GM23248 (cell line): Measurements from ENCODE around the gene KLHL6. TPM values are rescaled to one million over a fixed set of nuclear protein-coding genes. Genes with fewer than 3 reads are reported as not detected.

Experiments
- DNase-seq: peaks from one replicate; pipeline ENCODE4 v3.0.0-alpha.2; 2015
- H2AFZ ChIP-seq: fragments of 200-600 bp; sonication (generic); 2 replicates; pipeline ENCODE4 v1.6.1; 2016; ENCODE audit warnings: antibody characterized with exemption
- H3F3A ChIP-seq: fragments of 200-600 bp; sonication (generic); 2 replicates; pipeline ENCODE4 v1.6.1; 2016; ENCODE audit warnings: mild to moderate bottlenecking, antibody characterized with exemption, mixed run types; ENCODE audit not compliant: insufficient read depth
- H3K27ac ChIP-seq: fragments of 200-600 bp; sonication (generic); 2 replicates; pipeline ENCODE4 v1.5.1; 2016; ENCODE audit warnings: mild to moderate bottlenecking
- H3K27me3 ChIP-seq: fragments of 200-600 bp; sonication (generic); replicated peaks from 2 replicates; pipeline ENCODE4 v1.6.1; 2016; ENCODE audit warnings: mild to moderate bottlenecking; ENCODE audit not compliant: insufficient read depth
- H3K36me3 ChIP-seq: fragments of 200-600 bp; sonication (generic); 2 replicates; pipeline ENCODE4 v1.6.1; 2016; ENCODE audit warnings: low read depth, mild to moderate bottlenecking
- H3K4me1 ChIP-seq: fragments of 200-600 bp; sonication (generic); 2 replicates; pipeline ENCODE4 v1.6.1; 2016; ENCODE audit warnings: mild to moderate bottlenecking; ENCODE audit not compliant: insufficient read depth
- H3K4me2 ChIP-seq: fragments of 200-600 bp; sonication (generic); one replicate; pipeline ENCODE4 v1.6.1; 2016; ENCODE audit warnings: mild to moderate bottlenecking; ENCODE audit not compliant: unreplicated experiment
- H3K4me3 ChIP-seq: fragments of 200-600 bp; sonication (generic); 2 replicates; pipeline ENCODE4 v1.5.1; 2016; ENCODE audit warnings: mild to moderate bottlenecking
- H3K79me2 ChIP-seq: fragments of 200-600 bp; sonication (generic); 2 replicates; pipeline ENCODE4 v1.6.1; 2016; ENCODE audit warnings: mild to moderate bottlenecking; ENCODE audit not compliant: insufficient read depth
- H3K9ac ChIP-seq: fragments of 200-600 bp; sonication (generic); 2 replicates; pipeline ENCODE4 v1.6.1; 2016; ENCODE audit warnings: mild to moderate bottlenecking
- H3K9me2 ChIP-seq: fragments of 200-600 bp; sonication (generic); 2 replicates; pipeline ENCODE4 v1.6.1; 2016; ENCODE audit warnings: mixed run types, mild to moderate bottlenecking, moderate library complexity; ENCODE audit not compliant: insufficient read depth
- H3K9me3 ChIP-seq: fragments of 200-600 bp; sonication (generic); one replicate; pipeline ENCODE4 v1.6.1; 2017; ENCODE audit warnings: low read depth
- H4K20me1 ChIP-seq: fragments of 200-600 bp; sonication (generic); 2 replicates; pipeline ENCODE4 v1.6.0; 2016; ENCODE audit not compliant: insufficient read depth
- EZH2 ChIP-seq: fragments of 200-600 bp; sonication (generic); IDR thresholded peaks from 2 replicates; pipeline ENCODE4 v1.6.1; 2018; ENCODE audit warnings: antibody characterized with exemption, mild to moderate bottlenecking; ENCODE audit not compliant: insufficient read depth, poor library complexity, severe bottlenecking
- EZH2phosphoT487 ChIP-seq: fragments of 200-600 bp; sonication (generic); IDR thresholded peaks from 2 replicates; pipeline ENCODE4 v1.6.1; 2018; ENCODE audit warnings: antibody characterized with exemption, moderate library complexity, mild to moderate bottlenecking, low read depth; ENCODE audit not compliant: insufficient read depth
- WGBS, 2 experiments: methylation state at CpG; one replicate each; pipeline ENCODE4 v1.1.6; 2015 to 2017; ENCODE audit warnings: low lambda C conversion rate in 2 of 2, low coverage in 1 of 2; ENCODE audit errors: missing lambda C conversion rate in 2 of 2; 5-methylcytosine and 5-hydroxymethylcytosine counted together
- in situ Hi-C: fragments of 300-500 bp; cut with MboI; formaldehyde crosslinking; loops from 2 replicates; pipeline ENCODE4 v1.15.0; 2020
- polyA plus RNA-seq: library from polyadenylated mRNA; unstranded; fragments of >200 nt; fragmentation: Nextera tagmentation; extraction: Ambion mirVana; gene quantifications from 2 replicates; pipeline ENCODE4 v1.2.1, GENCODE V29; 2016
- total RNA-seq: library from RNA; depleted of rRNA; stranded (reverse); fragments of >200 nt; shearing (Covaris generic); gene quantifications from 2 replicates; pipeline ENCODE4 v1.2.3, GENCODE V29; 2014

KLHL6 gene
- total and polyA plus RNA-seq, 2 experiments from 2014 or later = not detected

DNA sequence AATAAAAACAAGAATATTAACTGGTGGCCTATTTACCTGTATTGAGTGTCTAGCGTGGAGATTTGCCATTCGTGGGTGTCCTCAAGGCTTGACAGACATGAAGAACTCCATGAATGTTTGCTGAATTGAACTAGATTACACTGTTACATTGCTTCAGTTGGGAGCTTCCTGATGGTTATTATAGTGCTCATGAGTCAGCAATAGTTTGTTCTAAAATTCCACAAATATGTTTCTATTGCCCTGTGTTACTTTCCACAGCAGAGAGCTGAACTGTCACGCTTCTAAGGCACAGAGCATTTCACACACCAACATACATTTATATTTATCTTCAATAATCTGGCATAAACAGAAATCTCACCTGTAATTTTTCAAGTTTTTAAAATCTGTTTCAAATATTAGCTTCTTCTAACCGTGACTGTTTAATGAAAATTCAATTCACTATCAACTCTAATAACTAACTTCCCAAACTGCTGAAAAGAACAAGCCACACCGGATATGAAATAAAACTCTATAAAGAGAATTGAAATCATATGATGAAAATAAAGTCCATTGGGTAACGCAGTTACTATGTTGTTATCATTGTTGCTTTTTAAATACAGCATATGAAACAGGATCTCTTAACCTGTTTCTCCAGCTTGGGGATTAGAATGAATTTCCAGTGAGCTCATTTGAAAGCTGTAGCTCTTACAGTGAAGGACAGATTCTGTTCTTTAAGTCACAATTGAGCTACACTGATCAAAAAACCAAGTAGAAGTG, 65.9 kb downstream of the KLHL6 start:
- H3K79me2 ChIP-seq = no peaks in the 10 kb centered on the region
- no peaks in the 10 kb centered on the region for H4K20me1 ChIP-seq
- WGBS, 2 experiments = 47 to 49% methylated on average over 6 of the region's 6 CpGs
- no peak overlapping the region; the same call in 1 of the 2 replicates for H2AFZ ChIP-seq
- no peaks in the 10 kb centered on the region for H3F3A ChIP-seq
- TF ChIP-seq EZH2 (no peak), EZH2phosphoT487 (no peak)
- H3K27me3 ChIP-seq = no peaks in the 10 kb centered on the region
- H3K27ac ChIP-seq = no peak overlapping the region
- in situ Hi-C loops = no loop called here
- no peaks in the 10 kb centered on the region for H3K9me2 ChIP-seq
- peak; percentile 59 for DNase-seq
- no peak overlapping the region for H3K9ac ChIP-seq
- no peaks in the 10 kb centered on the region for H3K36me3 ChIP-seq
- peaks cover 3% of the 10 kb centered on the region; the same call in 1 of the 2 replicates for H3K4me1 ChIP-seq
- no peak overlapping the region for H3K4me2 ChIP-seq
- no peaks in the 10 kb centered on the region for H3K9me3 ChIP-seq
- no peak overlapping the region for H3K4me3 ChIP-seq

DNA sequence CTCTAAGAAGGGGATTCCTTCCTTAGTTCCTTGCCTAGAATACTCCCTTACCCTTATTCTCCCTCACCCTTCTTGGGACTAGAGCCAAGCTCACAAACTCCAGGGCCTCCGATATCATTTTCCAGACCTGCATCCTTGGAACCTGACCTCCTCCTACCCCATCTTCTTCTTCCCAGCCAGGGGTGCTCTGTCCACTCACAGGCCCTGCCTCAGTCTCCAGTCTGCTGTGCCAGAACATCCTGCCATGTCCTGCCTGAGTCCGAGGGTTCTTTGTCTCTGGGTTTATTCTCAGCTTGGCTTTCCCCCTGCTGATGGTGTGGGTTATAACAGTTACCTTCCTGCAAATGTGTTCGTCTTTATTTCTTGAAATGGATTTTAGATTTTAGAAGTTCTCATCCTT, 67.2 kb downstream of the KLHL6 start:
- Histone ChIP-seq H3K36me3 (no peaks in the 10 kb centered on the region), H3K4me3 (no peak overlapping the region), H3K4me2 (no peak overlapping the region), H2AFZ (no peak overlapping the region), H3K27me3 (no peaks in the 10 kb centered on the region), H3K79me2 (no peaks in the 10 kb centered on the region), H3F3A (peaks cover 12% of the 10 kb centered on the region), H3K9me2 (no peaks in the 10 kb centered on the region), H3K27ac (no peak overlapping the region), H4K20me1 (no peaks in the 10 kb centered on the region), H3K9me3 (no peaks in the 10 kb centered on the region), H3K9ac (no peak overlapping the region), H3K4me1 (peaks cover 11% of the 10 kb centered on the region; the same call in 1 of the 2 replicates)
- 66 to 71% methylated on average over 3 of the region's 3 CpGs for WGBS, 2 experiments
- DNase-seq = no peak
- in situ Hi-C loops = no loop called here
- TF ChIP-seq EZH2 = no peak
- no peak for TF ChIP-seq EZH2phosphoT487

DNA sequence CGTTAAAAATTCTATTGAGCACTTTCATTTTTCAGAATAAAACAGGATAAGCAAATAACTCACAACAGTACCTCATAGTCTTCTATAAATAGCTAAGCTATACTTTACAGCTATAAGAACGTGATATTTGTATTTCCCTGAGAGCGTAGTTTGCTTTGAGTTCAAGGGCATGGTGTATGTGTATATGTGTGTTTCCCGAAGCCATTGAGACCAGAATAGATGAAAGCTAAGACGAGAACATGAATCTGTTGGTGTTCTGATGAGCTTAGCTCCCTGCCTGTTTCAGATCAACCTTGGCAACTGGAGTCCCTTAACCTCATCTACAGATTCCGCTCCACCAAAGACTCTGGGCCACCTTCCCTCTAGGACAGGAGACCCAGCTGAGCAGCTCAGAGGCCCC, 67.6 kb downstream of the KLHL6 start:
- Histone ChIP-seq H3K9me2 (no peaks in the 10 kb centered on the region), H3K79me2 (no peaks in the 10 kb centered on the region), H3K4me2 (no peak overlapping the region), H3F3A (peaks cover 16% of the 10 kb centered on the region), H3K9me3 (no peaks in the 10 kb centered on the region), H4K20me1 (no peaks in the 10 kb centered on the region), H3K4me3 (no peak overlapping the region), H3K4me1 (peaks cover 9% of the 10 kb centered on the region; the same call in 1 of the 2 replicates), H3K9ac (no peak overlapping the region), H3K27me3 (no peaks in the 10 kb centered on the region), H3K27ac (no peak overlapping the region), H3K36me3 (no peaks in the 10 kb centered on the region), H2AFZ (no peak overlapping the region)
- TF ChIP-seq EZH2 = no peak
- TF ChIP-seq EZH2phosphoT487 = no peak
- in situ Hi-C loops = no loop called here
- WGBS, 2 experiments = 79 to 82% methylated on average over 6 of the region's 6 CpGs
- no peak for DNase-seq

DNA sequence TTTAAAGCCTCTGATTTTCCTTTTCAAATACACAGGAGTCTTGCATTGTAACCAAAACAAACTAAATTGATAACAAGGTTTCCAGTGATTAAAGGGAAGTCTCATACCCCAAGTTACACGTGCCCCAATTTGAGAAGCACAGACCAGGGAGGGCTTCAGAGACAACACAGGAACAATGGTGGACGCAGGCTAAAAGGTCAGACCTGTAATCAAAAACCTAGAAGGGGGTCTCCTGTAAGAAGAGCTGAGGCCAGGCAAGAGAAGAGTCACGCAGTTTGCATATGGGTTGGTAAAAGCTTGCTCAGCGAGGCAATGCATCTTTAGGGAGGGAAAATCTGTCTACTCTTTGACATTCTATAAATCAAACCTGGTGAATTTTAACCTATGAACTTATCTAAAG, 68.5 kb downstream of the KLHL6 start:
- no peak overlapping the region for H3K9ac ChIP-seq
- no peaks in the 10 kb centered on the region for H4K20me1 ChIP-seq
- no peak overlapping the region for H3K4me3 ChIP-seq
- H3K79me2 ChIP-seq = no peaks in the 10 kb centered on the region
- H3K4me1 ChIP-seq = peaks cover 8% of the 10 kb centered on the region; the same call in 1 of the 2 replicates
- DNase-seq = no peak
- H3K4me2 ChIP-seq = no peak overlapping the region
- H3K36me3 ChIP-seq = no peaks in the 10 kb centered on the region
- H2AFZ ChIP-seq = no peak overlapping the region
- H3K27me3 ChIP-seq = no peaks in the 10 kb centered on the region
- no peaks in the 10 kb centered on the region for H3K9me3 ChIP-seq
- 51 to 60% methylated on average over 4 of the region's 4 CpGs for WGBS, 2 experiments
- H3F3A ChIP-seq = peaks cover 17% of the 10 kb centered on the region
- no peaks in the 10 kb centered on the region for H3K9me2 ChIP-seq
- no peak for TF ChIP-seq EZH2
- no peak for TF ChIP-seq EZH2phosphoT487
- H3K27ac ChIP-seq = no peak overlapping the region
- in situ Hi-C loops = no loop called here
